ENCODE data around the gene ZNF470. TPM values are rescaled to one million over a fixed set of nuclear protein-coding genes. Genes with fewer than 3 reads are reported as not detected.
A peak's percentile ranks its signal among the peaks of the same experiment; 100 is the strongest.

Gene ZNF470
- total and polyA plus RNA-seq, 2 of the 13 experiments (the other 11 are each of a cell fraction or from before 2014, with no cell fraction given): not detected

DNA sequence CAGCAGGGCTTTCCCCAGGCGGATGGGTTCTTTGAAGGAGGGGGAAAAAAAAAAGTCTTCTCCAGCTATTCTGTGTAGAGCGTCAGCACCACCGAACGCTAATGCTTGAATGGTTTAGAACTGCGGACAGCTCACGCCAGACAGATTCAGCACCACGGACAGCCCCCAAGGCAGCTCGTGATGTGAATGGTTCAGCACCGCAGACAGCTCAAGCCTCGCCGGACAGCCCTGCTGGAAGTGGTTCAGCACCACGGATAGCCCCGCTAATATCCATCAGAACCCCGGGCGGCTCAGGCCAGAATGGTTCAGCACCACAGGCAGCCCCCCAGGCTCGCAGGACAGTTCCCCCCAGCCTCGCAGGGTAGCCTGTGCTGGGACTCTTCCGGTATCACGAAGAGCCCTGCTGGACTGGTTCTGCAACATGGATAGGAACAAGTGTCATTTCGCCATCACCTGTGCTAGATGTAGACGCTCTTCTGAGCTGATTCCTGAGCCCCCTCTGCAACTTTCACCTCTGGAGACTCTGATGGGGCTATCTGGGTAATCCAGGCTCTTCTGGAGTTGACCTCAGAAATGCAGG lies 70.8 kb downstream of the ZNF470 start (continued):
- TF ChIP-seq, protein P1, sequence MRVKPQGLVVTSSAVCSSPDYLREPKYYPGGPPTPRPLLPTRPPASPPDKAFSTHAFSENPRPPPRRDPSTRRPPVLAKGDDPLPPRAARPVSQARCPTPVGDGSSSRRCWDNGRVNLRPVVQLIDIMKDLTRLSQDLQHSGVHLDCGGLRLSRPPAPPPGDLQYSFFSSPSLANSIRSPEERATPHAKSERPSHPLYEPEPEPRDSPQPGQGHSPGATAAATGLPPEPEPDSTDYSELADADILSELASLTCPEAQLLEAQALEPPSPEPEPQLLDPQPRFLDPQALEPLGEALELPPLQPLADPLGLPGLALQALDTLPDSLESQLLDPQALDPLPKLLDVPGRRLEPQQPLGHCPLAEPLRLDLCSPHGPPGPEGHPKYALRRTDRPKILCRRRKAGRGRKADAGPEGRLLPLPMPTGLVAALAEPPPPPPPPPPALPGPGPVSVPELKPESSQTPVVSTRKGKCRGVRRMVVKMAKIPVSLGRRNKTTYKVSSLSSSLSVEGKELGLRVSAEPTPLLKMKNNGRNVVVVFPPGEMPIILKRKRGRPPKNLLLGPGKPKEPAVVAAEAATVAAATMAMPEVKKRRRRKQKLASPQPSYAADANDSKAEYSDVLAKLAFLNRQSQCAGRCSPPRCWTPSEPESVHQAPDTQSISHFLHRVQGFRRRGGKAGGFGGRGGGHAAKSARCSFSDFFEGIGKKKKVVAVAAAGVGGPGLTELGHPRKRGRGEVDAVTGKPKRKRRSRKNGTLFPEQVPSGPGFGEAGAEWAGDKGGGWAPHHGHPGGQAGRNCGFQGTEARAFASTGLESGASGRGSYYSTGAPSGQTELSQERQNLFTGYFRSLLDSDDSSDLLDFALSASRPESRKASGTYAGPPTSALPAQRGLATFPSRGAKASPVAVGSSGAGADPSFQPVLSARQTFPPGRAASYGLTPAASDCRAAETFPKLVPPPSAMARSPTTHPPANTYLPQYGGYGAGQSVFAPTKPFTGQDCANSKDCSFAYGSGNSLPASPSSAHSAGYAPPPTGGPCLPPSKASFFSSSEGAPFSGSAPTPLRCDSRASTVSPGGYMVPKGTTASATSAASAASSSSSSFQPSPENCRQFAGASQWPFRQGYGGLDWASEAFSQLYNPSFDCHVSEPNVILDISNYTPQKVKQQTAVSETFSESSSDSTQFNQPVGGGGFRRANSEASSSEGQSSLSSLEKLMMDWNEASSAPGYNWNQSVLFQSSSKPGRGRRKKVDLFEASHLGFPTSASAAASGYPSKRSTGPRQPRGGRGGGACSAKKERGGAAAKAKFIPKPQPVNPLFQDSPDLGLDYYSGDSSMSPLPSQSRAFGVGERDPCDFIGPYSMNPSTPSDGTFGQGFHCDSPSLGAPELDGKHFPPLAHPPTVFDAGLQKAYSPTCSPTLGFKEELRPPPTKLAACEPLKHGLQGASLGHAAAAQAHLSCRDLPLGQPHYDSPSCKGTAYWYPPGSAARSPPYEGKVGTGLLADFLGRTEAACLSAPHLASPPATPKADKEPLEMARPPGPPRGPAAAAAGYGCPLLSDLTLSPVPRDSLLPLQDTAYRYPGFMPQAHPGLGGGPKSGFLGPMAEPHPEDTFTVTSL (CRISPR knock-in tag; IDR thresholded peaks at IDR 0.05; ENCODE audit: borderline replicate concordance): peak; percentile 92
- TF ChIP-seq ZKSCAN1 (IDR thresholded peaks at IDR 0.05; ENCODE audit: low read length) (no peak), SP140L (CRISPR knock-in tag; IDR thresholded peaks at IDR 0.05; ENCODE audit: borderline replicate concordance) (peak; percentile 100), SMYD3 (CRISPR knock-in tag; IDR thresholded peaks at IDR 0.05) (peak; percentile 99), ATAD3A (CRISPR knock-in tag; IDR thresholded peaks at IDR 0.05) (peak; percentile 98), SATB2 (CRISPR knock-in tag; IDR thresholded peaks at IDR 0.05) (peak; percentile 100), ZMAT3 (CRISPR knock-in tag; conservative IDR thresholded peaks at IDR 0.05) (peak; percentile 100), ZFX (CRISPR knock-in tag; IDR thresholded peaks at IDR 0.05; ENCODE audit: low read depth) (peak; percentile 24; the same call in 1 of the 2 replicates), CHD2 (IDR thresholded peaks at IDR 0.05; ENCODE audit: low read depth, low read length) (no peak), NFE2L2 (IDR thresholded peaks at IDR 0.05; ENCODE audit: low read length) (no peak)
- TF ChIP-seq, protein P2, sequence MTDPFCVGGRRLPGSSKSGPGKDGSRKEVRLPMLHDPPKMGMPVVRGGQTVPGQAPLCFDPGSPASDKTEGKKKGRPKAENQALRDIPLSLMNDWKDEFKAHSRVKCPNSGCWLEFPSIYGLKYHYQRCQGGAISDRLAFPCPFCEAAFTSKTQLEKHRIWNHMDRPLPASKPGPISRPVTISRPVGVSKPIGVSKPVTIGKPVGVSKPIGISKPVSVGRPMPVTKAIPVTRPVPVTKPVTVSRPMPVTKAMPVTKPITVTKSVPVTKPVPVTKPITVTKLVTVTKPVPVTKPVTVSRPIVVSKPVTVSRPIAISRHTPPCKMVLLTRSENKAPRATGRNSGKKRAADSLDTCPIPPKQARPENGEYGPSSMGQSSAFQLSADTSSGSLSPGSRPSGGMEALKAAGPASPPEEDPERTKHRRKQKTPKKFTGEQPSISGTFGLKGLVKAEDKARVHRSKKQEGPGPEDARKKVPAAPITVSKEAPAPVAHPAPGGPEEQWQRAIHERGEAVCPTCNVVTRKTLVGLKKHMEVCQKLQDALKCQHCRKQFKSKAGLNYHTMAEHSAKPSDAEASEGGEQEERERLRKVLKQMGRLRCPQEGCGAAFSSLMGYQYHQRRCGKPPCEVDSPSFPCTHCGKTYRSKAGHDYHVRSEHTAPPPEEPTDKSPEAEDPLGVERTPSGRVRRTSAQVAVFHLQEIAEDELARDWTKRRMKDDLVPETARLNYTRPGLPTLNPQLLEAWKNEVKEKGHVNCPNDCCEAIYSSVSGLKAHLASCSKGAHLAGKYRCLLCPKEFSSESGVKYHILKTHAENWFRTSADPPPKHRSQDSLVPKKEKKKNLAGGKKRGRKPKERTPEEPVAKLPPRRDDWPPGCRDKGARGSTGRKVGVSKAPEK (CRISPR knock-in tag; IDR thresholded peaks at IDR 0.05; ENCODE audit: borderline replicate concordance): peak; percentile 76; the same call in 1 of the 2 replicates
- TF ChIP-seq, protein P3, sequence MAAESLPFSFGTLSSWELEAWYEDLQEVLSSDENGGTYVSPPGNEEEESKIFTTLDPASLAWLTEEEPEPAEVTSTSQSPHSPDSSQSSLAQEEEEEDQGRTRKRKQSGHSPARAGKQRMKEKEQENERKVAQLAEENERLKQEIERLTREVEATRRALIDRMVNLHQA (CRISPR knock-in tag; IDR thresholded peaks at IDR 0.05): peak; percentile 94; the same call in 1 of the 2 replicates
- TF ChIP-seq, protein P4, sequence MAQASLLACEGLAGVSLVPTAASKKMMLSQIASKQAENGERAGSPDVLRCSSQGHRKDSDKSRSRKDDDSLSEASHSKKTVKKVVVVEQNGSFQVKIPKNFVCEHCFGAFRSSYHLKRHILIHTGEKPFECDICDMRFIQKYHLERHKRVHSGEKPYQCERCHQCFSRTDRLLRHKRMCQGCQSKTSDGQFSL (CRISPR knock-in tag; IDR thresholded peaks at IDR 0.05): peak; percentile 94
- TF ChIP-seq, protein P5, sequence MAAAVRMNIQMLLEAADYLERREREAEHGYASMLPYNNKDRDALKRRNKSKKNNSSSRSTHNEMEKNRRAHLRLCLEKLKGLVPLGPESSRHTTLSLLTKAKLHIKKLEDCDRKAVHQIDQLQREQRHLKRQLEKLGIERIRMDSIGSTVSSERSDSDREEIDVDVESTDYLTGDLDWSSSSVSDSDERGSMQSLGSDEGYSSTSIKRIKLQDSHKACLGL (CRISPR knock-in tag; IDR thresholded peaks at IDR 0.05): peak; percentile 100
- TF ChIP-seq, protein P6, sequence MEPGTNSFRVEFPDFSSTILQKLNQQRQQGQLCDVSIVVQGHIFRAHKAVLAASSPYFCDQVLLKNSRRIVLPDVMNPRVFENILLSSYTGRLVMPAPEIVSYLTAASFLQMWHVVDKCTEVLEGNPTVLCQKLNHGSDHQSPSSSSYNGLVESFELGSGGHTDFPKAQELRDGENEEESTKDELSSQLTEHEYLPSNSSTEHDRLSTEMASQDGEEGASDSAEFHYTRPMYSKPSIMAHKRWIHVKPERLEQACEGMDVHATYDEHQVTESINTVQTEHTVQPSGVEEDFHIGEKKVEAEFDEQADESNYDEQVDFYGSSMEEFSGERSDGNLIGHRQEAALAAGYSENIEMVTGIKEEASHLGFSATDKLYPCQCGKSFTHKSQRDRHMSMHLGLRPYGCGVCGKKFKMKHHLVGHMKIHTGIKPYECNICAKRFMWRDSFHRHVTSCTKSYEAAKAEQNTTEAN (CRISPR knock-in tag; conservative IDR thresholded peaks at IDR 0.05): peak; percentile 99
- TF ChIP-seq, protein P7, sequence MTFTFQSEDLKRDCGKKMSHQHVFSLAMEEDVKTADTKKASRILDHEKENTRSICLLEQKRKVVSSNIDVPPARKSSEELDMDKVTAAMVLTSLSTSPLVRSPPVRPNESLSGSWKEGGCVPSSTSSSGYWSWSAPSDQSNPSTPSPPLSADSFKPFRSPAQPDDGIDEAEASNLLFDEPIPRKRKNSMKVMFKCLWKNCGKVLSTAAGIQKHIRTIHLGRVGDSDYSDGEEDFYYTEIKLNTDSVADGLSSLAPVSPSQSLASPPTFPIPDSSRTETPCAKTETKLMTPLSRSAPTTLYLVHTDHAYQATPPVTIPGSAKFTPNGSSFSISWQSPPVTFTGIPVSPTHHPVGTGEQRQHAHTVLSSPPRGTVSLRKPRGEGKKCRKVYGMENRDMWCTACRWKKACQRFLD (CRISPR knock-in tag; IDR thresholded peaks at IDR 0.05; ENCODE audit: borderline replicate concordance): peak; percentile 100
